COLO829 (cell line): ENCODE measurements around the gene CACNA2D3.
A peak's percentile ranks its signal among the peaks of the same experiment; 100 is the strongest.
"Not testable (repeated sequence)": the region's sequence is repeated elsewhere in the genome, so short reads cannot be mapped to it uniquely, and the experiment has no call there.

ENCODE experiments used
- DNase-seq: peaks from one replicate; pipeline ENCODE4 v3.0.0; 2012; ENCODE audit warnings: low spot score

CACNA2D3 gene

GRCh38 chr3:54574906-54575617, 452.7 kb downstream of the CACNA2D3 start:
- DNase-seq = no peak

- DNase-seq = no peak
Measured at GRCh38 chr3:54575618-54575960, 453.2 kb downstream of the CACNA2D3 start.

GRCh38 chr3:54577313-54577712, 455.0 kb downstream of the CACNA2D3 start:
- no peak for DNase-seq

GRCh38 chr3:54578417-54578816, 456.1 kb downstream of the CACNA2D3 start:
- no peak for DNase-seq

GRCh38 chr3:54580453-54580852, 458.1 kb downstream of the CACNA2D3 start:
- no peak for DNase-seq

GRCh38 chr3:54582424-54582823, 460.1 kb downstream of the CACNA2D3 start:
- no peak for DNase-seq

GRCh38 chr3:54591157-54591556, 468.8 kb downstream of the CACNA2D3 start:
- no peak for DNase-seq

GRCh38 chr3:54593653-54594052, 471.3 kb downstream of the CACNA2D3 start:
- no peak for DNase-seq

- no peak for DNase-seq
Measured at GRCh38 chr3:54596087-54596486, 473.7 kb downstream of the CACNA2D3 start.

- no peak for DNase-seq
Measured at GRCh38 chr3:54599716-54600115, 477.4 kb downstream of the CACNA2D3 start.

- DNase-seq = no peak
Measured at GRCh38 chr3:54600441-54601204, 478.3 kb downstream of the CACNA2D3 start.

GRCh38 chr3:54604495-54604894, 482.1 kb downstream of the CACNA2D3 start:
- DNase-seq = no peak

- DNase-seq = no peak
Measured at GRCh38 chr3:54608041-54608440, 485.7 kb downstream of the CACNA2D3 start.

- DNase-seq = no peak
Measured at GRCh38 chr3:54619053-54619452, 496.7 kb downstream of the CACNA2D3 start.

GRCh38 chr3:54619531-54619930, 497.2 kb downstream of the CACNA2D3 start:
- DNase-seq = no peak

GRCh38 chr3:54621184-54621583, 498.8 kb downstream of the CACNA2D3 start:
- peak; percentile 78 for DNase-seq

- no peak for DNase-seq
Measured at GRCh38 chr3:54622678-54623077, 500.3 kb downstream of the CACNA2D3 start.

GRCh38 chr3:54625805-54626787, 503.7 kb downstream of the CACNA2D3 start:
- no peak for DNase-seq

- DNase-seq = no peak
Measured at GRCh38 chr3:54628888-54629441, 506.6 kb downstream of the CACNA2D3 start.

GRCh38 chr3:54630101-54630623, 507.8 kb downstream of the CACNA2D3 start:
- no peak for DNase-seq

GRCh38 chr3:54631001-54631400, 508.6 kb downstream of the CACNA2D3 start:
- DNase-seq = not testable (repeated sequence)
